ENCODE results near the gene MAGEB3. TPM values are rescaled to one million over a fixed set of nuclear protein-coding genes. Genes with fewer than 3 reads are reported as not detected.

Gene MAGEB3
- total and polyA plus RNA-seq, 2 of the 13 experiments (the other 11 are each of a cell fraction or from before 2014, with no cell fraction given), result not detected

- TF ChIP-seq ZNF484 (CRISPR knock-in tag; IDR thresholded peaks at IDR 0.05; ENCODE audit: borderline replicate concordance, low read depth) (no peak), ZBTB40 (IDR thresholded peaks at IDR 0.05) (no peak), ZBTB40 (CRISPR knock-in tag; IDR thresholded peaks at IDR 0.05) (no peak), CEBPB (IDR thresholded peaks at IDR 0.05; ENCODE audit: borderline replicate concordance, low read depth, low read length) (no peak), ATF1 (CRISPR knock-in tag; IDR thresholded peaks at IDR 0.05) (no peak), HES4 (CRISPR knock-in tag; IDR thresholded peaks at IDR 0.05; ENCODE audit: borderline replicate concordance) (no peak), TARDBP (CRISPR knock-in tag; IDR thresholded peaks at IDR 0.05) (no peak)
Measured at GRCh38 chrX:30230395-30230794, at the start of gene MAGEB3 (continued).
